ENCODE measurements around the gene CCDC43.

The CCDC43 gene

DNA sequence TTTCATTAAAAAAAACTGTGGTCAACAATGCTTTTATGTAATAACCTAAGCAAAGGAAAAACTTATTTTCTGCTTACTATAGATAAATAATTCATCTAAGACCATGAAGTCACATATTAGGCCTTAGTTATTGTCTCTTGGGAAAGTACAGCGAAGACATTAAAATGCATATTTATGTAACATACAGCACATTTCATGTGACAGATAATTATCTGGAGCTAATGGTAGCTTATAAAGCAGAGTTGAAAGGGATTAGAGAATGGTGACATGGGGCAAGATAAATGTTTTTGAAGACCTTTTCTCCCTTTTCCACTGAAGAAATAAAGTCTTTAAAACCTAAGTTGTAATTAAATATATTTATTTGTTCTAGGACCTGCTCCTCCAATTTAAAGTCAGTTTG is 23.6 kb downstream of the CCDC43 start:
- H3K4me1 ChIP-seq (ENCODE audit: control insufficient read depth, insufficient read depth, low read length): no peaks in the 10 kb centered on the region
- H3K36me3 ChIP-seq (ENCODE audit: control insufficient read depth, insufficient read depth, low read length): no peaks in the 10 kb centered on the region
- H3K27ac ChIP-seq (ENCODE audit: low read depth, low read length): no peak overlapping the region
- no peak overlapping the region for H3K4me3 ChIP-seq (ENCODE audit: low read depth, low read length)
- no peaks in the 10 kb centered on the region for H3K27me3 ChIP-seq (ENCODE audit: control insufficient read depth, insufficient read depth, low read length)
- H3K9me3 ChIP-seq (ENCODE audit: control insufficient read depth, insufficient read depth, low read length): no peaks in the 10 kb centered on the region
- no peak overlapping the region for H3K9ac ChIP-seq (ENCODE audit: low read depth, low read length)

DNA sequence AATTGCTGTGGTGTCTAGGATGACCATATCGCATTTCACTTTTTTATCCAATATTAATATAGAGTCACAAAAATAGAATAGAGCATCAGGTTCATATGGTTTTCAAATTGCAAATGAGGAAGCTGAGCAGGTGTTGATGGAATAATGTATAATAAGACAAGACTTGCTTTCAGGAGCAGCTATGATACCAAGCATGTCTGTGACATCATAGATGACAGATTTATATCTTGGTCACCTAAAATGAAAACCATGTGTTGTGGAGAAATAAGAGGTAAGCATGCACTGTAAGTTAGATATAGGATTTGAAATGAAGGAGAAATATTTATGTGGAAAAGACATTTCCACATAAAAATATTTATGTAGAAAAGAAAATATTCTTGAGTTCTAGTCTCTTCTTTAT is 24.7 kb downstream of the CCDC43 start:
- Histone ChIP-seq H3K4me3 (ENCODE audit: low read depth, low read length) (no peak overlapping the region), H3K27me3 (ENCODE audit: control insufficient read depth, insufficient read depth, low read length) (no peaks in the 10 kb centered on the region), H3K4me1 (ENCODE audit: control insufficient read depth, insufficient read depth, low read length) (no peaks in the 10 kb centered on the region), H3K9me3 (ENCODE audit: control insufficient read depth, insufficient read depth, low read length) (no peaks in the 10 kb centered on the region), H3K36me3 (ENCODE audit: control insufficient read depth, insufficient read depth, low read length) (no peaks in the 10 kb centered on the region), H3K9ac (ENCODE audit: low read depth, low read length) (no peak overlapping the region), H3K27ac (ENCODE audit: low read depth, low read length) (no peak overlapping the region)

GRCh38 chr17:44663095-44663494 is 26.5 kb downstream of the CCDC43 start:
- no peaks in the 10 kb centered on the region for H3K9me3 ChIP-seq (ENCODE audit: control insufficient read depth, insufficient read depth, low read length)
- no peak overlapping the region for H3K27ac ChIP-seq (ENCODE audit: low read depth, low read length)
- no peak overlapping the region for H3K9ac ChIP-seq (ENCODE audit: low read depth, low read length)
- no peaks in the 10 kb centered on the region for H3K4me1 ChIP-seq (ENCODE audit: control insufficient read depth, insufficient read depth, low read length)
- H3K27me3 ChIP-seq (ENCODE audit: control insufficient read depth, insufficient read depth, low read length): no peaks in the 10 kb centered on the region
- no peaks in the 10 kb centered on the region for H3K36me3 ChIP-seq (ENCODE audit: control insufficient read depth, insufficient read depth, low read length)
- no peak overlapping the region for H3K4me3 ChIP-seq (ENCODE audit: low read depth, low read length)

DNA sequence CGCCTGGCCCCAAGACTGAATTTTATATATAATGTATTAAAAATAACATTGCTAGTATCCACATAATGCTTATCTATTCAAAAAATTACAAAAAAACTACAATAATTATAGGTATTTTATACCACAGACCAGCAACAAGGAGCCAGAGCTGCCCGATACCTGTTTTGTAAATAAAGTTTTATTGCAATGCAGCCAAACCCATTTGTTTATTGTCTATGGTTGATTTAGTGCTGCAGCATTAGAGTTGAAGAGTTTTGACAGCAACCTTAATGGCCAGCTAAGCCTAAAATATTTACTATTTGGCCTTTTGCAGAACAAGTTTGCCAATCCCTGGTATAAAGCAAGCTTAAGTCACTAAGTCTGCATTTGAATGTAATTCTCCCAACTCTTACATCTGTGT is 27.7 kb downstream of the CCDC43 start:
- no peak overlapping the region for H3K9ac ChIP-seq (ENCODE audit: low read depth, low read length)
- H3K9me3 ChIP-seq (ENCODE audit: control insufficient read depth, insufficient read depth, low read length): no peaks in the 10 kb centered on the region
- H3K27ac ChIP-seq (ENCODE audit: low read depth, low read length): no peak overlapping the region
- H3K27me3 ChIP-seq (ENCODE audit: control insufficient read depth, insufficient read depth, low read length): peaks cover 11% of the 10 kb centered on the region
- no peak overlapping the region for H3K4me3 ChIP-seq (ENCODE audit: low read depth, low read length)
- H3K36me3 ChIP-seq (ENCODE audit: control insufficient read depth, insufficient read depth, low read length): no peaks in the 10 kb centered on the region
- H3K4me1 ChIP-seq (ENCODE audit: control insufficient read depth, insufficient read depth, low read length): no peaks in the 10 kb centered on the region

- Histone ChIP-seq H3K9me3 (ENCODE audit: control insufficient read depth, insufficient read depth, low read length) (no peaks in the 10 kb centered on the region), H3K9ac (ENCODE audit: low read depth, low read length) (no peak within 1 kb of the TSS), H3K36me3 (ENCODE audit: control insufficient read depth, insufficient read depth, low read length) (no peaks in the 10 kb centered on the region), H3K4me1 (ENCODE audit: control insufficient read depth, insufficient read depth, low read length) (no peaks in the 10 kb centered on the region), H3K27me3 (ENCODE audit: control insufficient read depth, insufficient read depth, low read length) (peaks cover 48% of the 10 kb centered on the region), H3K4me3 (ENCODE audit: low read depth, low read length) (peak within 1 kb of the TSS; percentile 57; the same call in 1 of the 2 replicates), H3K27ac (ENCODE audit: low read depth, low read length) (no peak within 1 kb of the TSS)
Measured at GRCh38 chr17:44655983-44656710, 33.4 kb downstream of the CCDC43 start, which contains the start of gene MEIOC. Gene MEIOC, plus strand, starts transcription at chr17:44656468. Its CDS starts 146 bp downstream, at chr17:44656614.

DNA sequence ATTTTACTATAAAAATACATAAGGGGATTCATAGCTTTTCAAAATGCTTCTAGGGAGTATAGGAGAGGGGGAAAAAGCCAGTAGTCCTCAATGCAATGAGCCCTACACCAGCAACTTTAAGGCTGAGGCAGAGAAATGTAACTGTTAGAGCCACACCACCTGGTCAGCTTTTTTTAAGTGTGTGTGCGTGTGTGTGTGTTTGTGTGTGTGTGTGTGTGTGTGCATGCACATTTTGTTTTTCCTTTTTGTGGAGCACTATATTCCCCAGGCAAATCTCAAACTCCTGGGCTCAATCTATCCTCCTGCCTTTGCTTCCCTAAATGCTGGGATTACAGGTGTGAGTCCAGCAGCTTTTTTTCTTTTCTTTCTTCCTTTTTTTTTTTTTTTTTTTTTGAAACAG is 35.6 kb downstream of the CCDC43 start:
- H3K27me3 ChIP-seq (ENCODE audit: control insufficient read depth, insufficient read depth, low read length): peaks cover 48% of the 10 kb centered on the region
- H3K36me3 ChIP-seq (ENCODE audit: control insufficient read depth, insufficient read depth, low read length): no peaks in the 10 kb centered on the region
- no peak overlapping the region for H3K9ac ChIP-seq (ENCODE audit: low read depth, low read length)
- H3K4me3 ChIP-seq (ENCODE audit: low read depth, low read length): no peak overlapping the region
- H3K4me1 ChIP-seq (ENCODE audit: control insufficient read depth, insufficient read depth, low read length): no peaks in the 10 kb centered on the region
- no peaks in the 10 kb centered on the region for H3K9me3 ChIP-seq (ENCODE audit: control insufficient read depth, insufficient read depth, low read length)
- no peak overlapping the region for H3K27ac ChIP-seq (ENCODE audit: low read depth, low read length)

DNA sequence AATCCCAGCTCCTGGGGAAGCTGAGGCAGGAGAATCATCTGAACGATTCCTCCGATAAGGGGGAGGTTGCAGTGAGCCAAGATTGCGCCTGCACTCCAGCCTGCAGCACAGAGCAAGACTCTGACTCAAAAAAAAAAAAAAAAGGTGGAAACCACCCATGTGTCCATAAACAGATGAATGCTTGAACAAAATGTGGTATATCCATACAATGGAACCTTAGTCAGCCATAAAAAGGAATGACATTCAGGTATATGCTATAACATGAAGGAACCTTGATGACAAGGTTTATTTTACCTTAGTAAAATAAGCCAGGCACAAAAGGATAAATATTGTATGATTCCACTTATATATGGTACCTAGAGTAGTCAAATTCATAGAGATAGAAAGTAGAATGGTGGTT is 36.2 kb downstream of the CCDC43 start:
- no peaks in the 10 kb centered on the region for H3K4me1 ChIP-seq (ENCODE audit: control insufficient read depth, insufficient read depth, low read length)
- H3K27me3 ChIP-seq (ENCODE audit: control insufficient read depth, insufficient read depth, low read length): peaks cover 48% of the 10 kb centered on the region
- no peak overlapping the region for H3K4me3 ChIP-seq (ENCODE audit: low read depth, low read length)
- H3K27ac ChIP-seq (ENCODE audit: low read depth, low read length): no peak overlapping the region
- H3K36me3 ChIP-seq (ENCODE audit: control insufficient read depth, insufficient read depth, low read length): no peaks in the 10 kb centered on the region
- no peak overlapping the region for H3K9ac ChIP-seq (ENCODE audit: low read depth, low read length)
- no peaks in the 10 kb centered on the region for H3K9me3 ChIP-seq (ENCODE audit: control insufficient read depth, insufficient read depth, low read length)

DNA sequence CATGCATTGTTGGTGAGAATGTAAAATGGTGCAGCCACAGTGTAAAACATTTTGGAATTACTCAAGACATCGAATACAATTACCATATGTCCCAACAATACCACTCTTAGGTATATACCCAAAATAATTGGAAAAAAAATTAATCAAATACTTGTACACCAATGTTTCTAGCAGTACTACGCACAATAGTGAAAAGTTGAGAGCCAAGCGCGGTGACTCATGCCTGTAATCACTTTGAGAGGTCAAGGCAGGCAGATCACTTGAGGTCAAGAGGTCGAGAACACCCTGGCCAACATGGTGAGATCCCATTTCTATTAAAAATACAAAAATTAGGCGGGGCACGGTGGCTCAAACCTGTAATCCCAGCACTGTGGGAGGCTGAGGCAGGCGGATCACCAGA is 36.8 kb downstream of the CCDC43 start:
- H3K27ac ChIP-seq (ENCODE audit: low read depth, low read length): no peak overlapping the region
- no peak overlapping the region for H3K4me3 ChIP-seq (ENCODE audit: low read depth, low read length)
- H3K9ac ChIP-seq (ENCODE audit: low read depth, low read length): no peak overlapping the region
- H3K9me3 ChIP-seq (ENCODE audit: control insufficient read depth, insufficient read depth, low read length): no peaks in the 10 kb centered on the region
- no peaks in the 10 kb centered on the region for H3K36me3 ChIP-seq (ENCODE audit: control insufficient read depth, insufficient read depth, low read length)
- no peaks in the 10 kb centered on the region for H3K4me1 ChIP-seq (ENCODE audit: control insufficient read depth, insufficient read depth, low read length)
- peaks cover 46% of the 10 kb centered on the region for H3K27me3 ChIP-seq (ENCODE audit: control insufficient read depth, insufficient read depth, low read length)

DNA sequence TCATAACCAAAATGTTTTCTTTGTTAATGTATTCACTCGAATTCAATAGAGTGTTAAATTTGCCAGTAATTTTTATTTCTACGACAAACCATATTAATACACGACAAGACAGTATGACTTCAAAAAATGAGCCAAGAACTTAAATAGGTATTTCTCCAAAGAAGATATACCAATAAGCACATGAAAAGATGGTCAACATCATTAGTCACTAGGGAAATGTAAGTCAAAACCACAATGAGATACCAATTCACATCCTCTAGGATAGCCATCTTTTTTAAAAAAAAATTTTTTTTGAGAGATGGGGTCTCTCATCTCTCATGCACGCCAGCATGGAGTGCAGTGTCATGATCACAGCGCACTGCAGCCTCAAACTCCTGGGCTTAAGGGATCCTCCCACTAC is 38.3 kb downstream of the CCDC43 start:
- no peak overlapping the region for H3K27ac ChIP-seq (ENCODE audit: low read depth, low read length)
- no peaks in the 10 kb centered on the region for H3K4me1 ChIP-seq (ENCODE audit: control insufficient read depth, insufficient read depth, low read length)
- H3K36me3 ChIP-seq (ENCODE audit: control insufficient read depth, insufficient read depth, low read length): no peaks in the 10 kb centered on the region
- H3K9ac ChIP-seq (ENCODE audit: low read depth, low read length): no peak overlapping the region
- no peak overlapping the region for H3K4me3 ChIP-seq (ENCODE audit: low read depth, low read length)
- H3K27me3 ChIP-seq (ENCODE audit: control insufficient read depth, insufficient read depth, low read length): peaks cover 31% of the 10 kb centered on the region
- H3K9me3 ChIP-seq (ENCODE audit: control insufficient read depth, insufficient read depth, low read length): no peaks in the 10 kb centered on the region

GRCh38 chr17:44648963-44649362 is 40.6 kb downstream of the CCDC43 start:
- Histone ChIP-seq H3K9ac (ENCODE audit: low read depth, low read length) (no peak overlapping the region), H3K4me3 (ENCODE audit: low read depth, low read length) (no peak overlapping the region), H3K27ac (ENCODE audit: low read depth, low read length) (no peak overlapping the region), H3K4me1 (ENCODE audit: control insufficient read depth, insufficient read depth, low read length) (no peaks in the 10 kb centered on the region), H3K36me3 (ENCODE audit: control insufficient read depth, insufficient read depth, low read length) (no peaks in the 10 kb centered on the region), H3K9me3 (ENCODE audit: control insufficient read depth, insufficient read depth, low read length) (no peaks in the 10 kb centered on the region), H3K27me3 (ENCODE audit: control insufficient read depth, insufficient read depth, low read length) (peaks cover 9% of the 10 kb centered on the region)

GRCh38 chr17:44647736-44648135 is 41.8 kb downstream of the CCDC43 start:
- no peak overlapping the region for H3K27ac ChIP-seq (ENCODE audit: low read depth, low read length)
- H3K9me3 ChIP-seq (ENCODE audit: control insufficient read depth, insufficient read depth, low read length): no peaks in the 10 kb centered on the region
- H3K4me3 ChIP-seq (ENCODE audit: low read depth, low read length): no peak overlapping the region
- H3K9ac ChIP-seq (ENCODE audit: low read depth, low read length): no peak overlapping the region
- H3K27me3 ChIP-seq (ENCODE audit: control insufficient read depth, insufficient read depth, low read length): peaks cover under 1% of the 10 kb centered on the region; the same call in 1 of the 2 replicates
- H3K4me1 ChIP-seq (ENCODE audit: control insufficient read depth, insufficient read depth, low read length): no peaks in the 10 kb centered on the region
- H3K36me3 ChIP-seq (ENCODE audit: control insufficient read depth, insufficient read depth, low read length): no peaks in the 10 kb centered on the region
